Thoracic aorta (tissue), 2 donors: ENCODE results near the gene RASSF5. TPM values are rescaled to one million over a fixed set of nuclear protein-coding genes. Genes with fewer than 3 reads are reported as not detected.

ENCODE experiments used
- ATAC-seq: fragments of 150-250 bp; one replicate; pipeline ENCODE4 v1.8.0; 2017; ENCODE audit warnings: low read depth; ENCODE audit not compliant: insufficient number of reproducible peaks, low FRiP score
- DNase-seq: peaks from one replicate; pipeline ENCODE4 v3.0.0-alpha.2; 2020; ENCODE audit warnings: low spot score
- H3K27ac ChIP-seq, 2 donors: fragments of 200-600 bp; sonication (generic); 1 replicate in 1 of 2; 2 replicates in 1 of 2; pipeline ENCODE4 v1.5.1; 2016; ENCODE audit warnings: mild to moderate bottlenecking in 2 of 2, moderate library complexity in 2 of 2
- H3K27me3 ChIP-seq: fragments of 200-600 bp; sonication (generic); replicated peaks from 2 replicates; pipeline ENCODE4 v1.6.0; 2016; ENCODE audit warnings: mild to moderate bottlenecking; ENCODE audit not compliant: insufficient read depth
- H3K36me3 ChIP-seq: fragments of 200-600 bp; sonication (generic); one replicate; pipeline ENCODE4 v1.5.1; 2016
- H3K4me1 ChIP-seq, 2 donors: fragments of 200-600 bp; sonication (generic); 1 replicate in 1 of 2; 2 replicates in 1 of 2; pipeline versions ENCODE4 v1.5.1 to v1.6.0; 2016; ENCODE audit warnings: low read depth in 2 of 2, mild to moderate bottlenecking in 1 of 2; ENCODE audit not compliant: control insufficient read depth in 1 of 2
- H3K4me3 ChIP-seq: fragments of 200-600 bp; sonication (generic); 2 replicates; pipeline ENCODE4 v1.5.1; 2016; ENCODE audit warnings: mild to moderate bottlenecking
- H3K9me3 ChIP-seq: fragments of 200-600 bp; sonication (generic); 2 replicates; pipeline ENCODE4 v1.5.1; 2016
- CTCF ChIP-seq: fragments of 200-600 bp; sonication (generic); IDR thresholded peaks from one replicate; pipeline ENCODE4 v1.5.1; 2019; ENCODE audit warnings: antibody characterized with exemption
- total RNA-seq, 2 donors: library from RNA; depleted of rRNA; stranded (reverse); fragments of >200 nt; gene quantifications; one replicate each; pipeline versions ENCODE4 v1.1.0 to v1.2.3, GENCODE V29; 2016

The RASSF5 gene
- total RNA-seq, 2 donors from 2014 or later, result 21.7 to 22.8 TPM

GRCh38 chr1:206497774-206498173, 9.6 kb upstream of the RASSF5 start:
- ATAC-seq (no peak), DNase-seq (no peak)
- Histone ChIP-seq H3K27me3 (no peaks in the 10 kb centered on the region), H3K4me1 (peaks cover 34 to 57% of the 10 kb centered on the region in 2 donors), H3K4me3 (no peak overlapping the region), H3K36me3 (no peaks in the 10 kb centered on the region), H3K9me3 (no peaks in the 10 kb centered on the region), H3K27ac (peak overlapping the region in 1 of 2 donors; percentile 10)
- TF ChIP-seq CTCF, result no peak

GRCh38 chr1:206498685-206499084, 8.6 kb upstream of the RASSF5 start:
- DNase-seq (no peak), ATAC-seq (no peak)
- no peak overlapping the region for H3K27ac ChIP-seq
- no peak overlapping the region for H3K4me3 ChIP-seq
- no peaks in the 10 kb centered on the region for H3K9me3 ChIP-seq
- no peak for TF ChIP-seq CTCF
- H3K4me1 ChIP-seq, result peaks cover 43 to 66% of the 10 kb centered on the region in 2 donors
- no peaks in the 10 kb centered on the region for H3K27me3 ChIP-seq
- no peaks in the 10 kb centered on the region for H3K36me3 ChIP-seq

GRCh38 chr1:206500046-206500445, 7.3 kb upstream of the RASSF5 start:
- ATAC-seq, result no peak
- no peaks in the 10 kb centered on the region for H3K9me3 ChIP-seq
- H3K4me3 ChIP-seq, result no peak overlapping the region
- peaks cover 53 to 75% of the 10 kb centered on the region in 2 donors for H3K4me1 ChIP-seq
- no peak for TF ChIP-seq CTCF
- H3K36me3 ChIP-seq, result no peaks in the 10 kb centered on the region
- peak overlapping the region in 1 of 2 donors; percentile 93 for H3K27ac ChIP-seq
- no peaks in the 10 kb centered on the region for H3K27me3 ChIP-seq
- DNase-seq, result no peak

GRCh38 chr1:206501881-206502280, 5.5 kb upstream of the RASSF5 start:
- Histone ChIP-seq H3K9me3 (no peaks in the 10 kb centered on the region), H3K4me1 (peaks cover 39 to 60% of the 10 kb centered on the region in 2 donors), H3K27me3 (no peaks in the 10 kb centered on the region), H3K27ac (peak overlapping the region; percentile 78 to 92), H3K4me3 (no peak overlapping the region), H3K36me3 (no peaks in the 10 kb centered on the region)
- ATAC-seq (no peak), DNase-seq (no peak)
- no peak for TF ChIP-seq CTCF

GRCh38 chr1:206502403-206502802, 4.9 kb upstream of the RASSF5 start:
- no peak for ATAC-seq
- H3K4me1 ChIP-seq, result peaks cover 39 to 58% of the 10 kb centered on the region in 2 donors
- peak overlapping the region; percentile 78 to 92 for H3K27ac ChIP-seq
- H3K9me3 ChIP-seq, result no peaks in the 10 kb centered on the region
- no peak overlapping the region for H3K4me3 ChIP-seq
- no peak for TF ChIP-seq CTCF
- DNase-seq, result no peak
- no peaks in the 10 kb centered on the region for H3K36me3 ChIP-seq
- H3K27me3 ChIP-seq, result no peaks in the 10 kb centered on the region
